ENCODE data around the gene SH3GLB2.

DNA sequence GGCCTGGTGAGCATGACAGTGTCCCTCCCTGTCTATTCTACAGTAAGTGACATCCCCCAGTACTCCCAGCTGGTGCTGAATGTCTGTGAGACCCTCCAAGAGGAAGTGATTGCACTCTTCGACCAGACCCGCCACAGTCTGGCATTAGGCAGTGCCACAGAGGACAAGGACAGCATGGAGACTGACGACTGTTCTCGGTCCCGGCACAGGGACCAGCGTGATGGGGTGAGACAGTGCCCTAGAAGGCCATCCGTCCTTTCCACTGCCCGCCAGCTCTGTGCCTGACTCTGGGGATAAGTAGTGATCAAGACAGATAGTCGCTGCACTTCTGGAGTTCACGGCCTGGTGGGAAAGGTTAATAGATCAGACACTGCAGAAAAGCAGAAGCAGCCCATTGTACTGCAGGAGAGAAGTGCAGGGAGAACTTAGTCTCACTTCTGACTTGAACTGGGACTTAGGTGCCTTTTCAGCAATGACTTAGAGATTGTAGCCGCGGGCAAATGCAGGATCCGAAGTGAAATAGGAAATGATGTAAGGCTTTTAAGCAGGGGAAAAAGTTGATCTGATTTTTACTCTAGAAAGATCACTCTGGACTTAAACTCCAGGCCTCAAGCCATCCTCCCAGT lies 28.4 kb downstream of the SH3GLB2 start:
- no peak for TF ChIP-seq GATA2 (IDR thresholded peaks at IDR 0.05; ENCODE audit: low read depth, low read length)
- no peak for TF ChIP-seq GATA3 (IDR thresholded peaks at IDR 0.05; ENCODE audit: low read depth, low read length)
